PC-9 (cell line): ENCODE results near the gene SMIM21.

Experiments used
- CTCF ChIP-seq: fragments of 200-600 bp; sonication (generic); conservative IDR thresholded peaks from 2 replicates; pipeline ENCODE4 v1.6.1; 2017; ENCODE audit warnings: mixed run types, antibody characterized with exemption, mild to moderate bottlenecking, moderate library complexity
- EZH2 ChIP-seq: fragments of 200-600 bp; sonication (generic); IDR thresholded peaks from 2 replicates; pipeline ENCODE4 v1.8.0; 2017; ENCODE audit warnings: antibody characterized with exemption, low read depth

- no peak for TF ChIP-seq CTCF
- no peak for TF ChIP-seq EZH2
Measured at GRCh38 chr18:75427603-75428002, at the start of gene SMIM21.
